OCI-LY1 (cell line): ENCODE data around the gene GLUD1.

Experiments
- H2AFZ ChIP-seq: fragments of 200-600 bp; sonication (generic), shearing (Covaris generic); 2 replicates; pipeline ENCODE4 v1.6.0; 2014; ENCODE audit warnings: antibody characterized with exemption, mild to moderate bottlenecking, low read length
- H3F3A ChIP-seq: fragments of 200-600 bp; sonication (generic), shearing (Covaris generic); 2 replicates; pipeline ENCODE4 v1.6.0; 2014; ENCODE audit warnings: mild to moderate bottlenecking, antibody characterized with exemption, low read length, moderate library complexity; ENCODE audit not compliant: insufficient read depth
- H3K27ac ChIP-seq: fragments of 200-600 bp; sonication (generic); 2 replicates; pipeline ENCODE4 v1.5.1; 2014; ENCODE audit warnings: low read length, mixed run types, mild to moderate bottlenecking, low read depth; ENCODE audit not compliant: poor library complexity, severe bottlenecking
- H3K27me3 ChIP-seq: fragments of 200-600 bp; sonication (generic); 2 replicates; pipeline ENCODE4 v1.6.0; 2014; ENCODE audit warnings: antibody characterized with exemption, mild to moderate bottlenecking, low read length, moderate library complexity; ENCODE audit not compliant: insufficient read depth
- H3K36me3 ChIP-seq: fragments of 200-600 bp; sonication (generic); 2 replicates; pipeline ENCODE4 v1.6.1; 2014; ENCODE audit warnings: mild to moderate bottlenecking, antibody characterized with exemption, low read length, moderate library complexity, mixed read lengths; ENCODE audit not compliant: insufficient read depth
- H3K4me1 ChIP-seq: fragments of 200-600 bp; sonication (generic); 2 replicates; pipeline ENCODE4 v1.5.1; 2014; ENCODE audit warnings: mild to moderate bottlenecking, low read length, moderate library complexity; ENCODE audit not compliant: insufficient read depth, severe bottlenecking
- H3K4me2 ChIP-seq: fragments of 200-600 bp; sonication (generic), shearing (Covaris generic); 2 replicates; pipeline ENCODE4 v1.6.1; 2014; ENCODE audit warnings: low read length
- H3K4me3 ChIP-seq: fragments of 200-600 bp; sonication (generic); 2 replicates; pipeline ENCODE4 v1.5.1; 2014; ENCODE audit warnings: low read length, low read depth, mild to moderate bottlenecking, mixed read lengths; ENCODE audit not compliant: poor library complexity, severe bottlenecking
- H3K79me2 ChIP-seq: fragments of 200-600 bp; shearing (Covaris generic); 2 replicates; pipeline ENCODE4 v1.6.1; 2016; ENCODE audit warnings: mixed run types, low read length, mixed read lengths; ENCODE audit not compliant: insufficient read depth
- H3K9ac ChIP-seq: fragments of 200-600 bp; sonication (generic), shearing (Covaris generic); 2 replicates; pipeline ENCODE4 v1.6.1; 2014; ENCODE audit warnings: mild to moderate bottlenecking, low read length, mixed read lengths
- H3K9me2 ChIP-seq: fragments of 200-600 bp; sonication (generic), shearing (Covaris generic); 2 replicates; pipeline ENCODE4 v1.6.1; 2014; ENCODE audit warnings: low read depth, mild to moderate bottlenecking, low read length, mixed read lengths
- H3K9me3 ChIP-seq: fragments of 200-600 bp; shearing (Covaris generic); 2 replicates; pipeline ENCODE4 v1.6.1; 2014; ENCODE audit warnings: low read length, mixed read lengths
- H4K20me1 ChIP-seq: fragments of 200-600 bp; sonication (generic), shearing (Covaris generic); 2 replicates; pipeline ENCODE4 v1.6.0; 2016; ENCODE audit warnings: mild to moderate bottlenecking, low read length; ENCODE audit not compliant: insufficient read depth
- CTCF ChIP-seq: fragments of 200-600 bp; sonication (generic), shearing (Covaris generic); IDR thresholded peaks from 2 replicates; pipeline ENCODE4 v1.5.1; 2017; ENCODE audit warnings: mild to moderate bottlenecking, antibody characterized with exemption, low read length, moderate library complexity, mixed read lengths
- EZH2 ChIP-seq: fragments of 200-600 bp; sonication (generic), shearing (Covaris generic); IDR thresholded peaks from 2 replicates; pipeline ENCODE4 v1.8.0; 2017; ENCODE audit warnings: borderline replicate concordance, mixed run types, mild to moderate bottlenecking, antibody characterized with exemption, low read length, moderate library complexity, mixed read lengths

The GLUD1 gene

DNA sequence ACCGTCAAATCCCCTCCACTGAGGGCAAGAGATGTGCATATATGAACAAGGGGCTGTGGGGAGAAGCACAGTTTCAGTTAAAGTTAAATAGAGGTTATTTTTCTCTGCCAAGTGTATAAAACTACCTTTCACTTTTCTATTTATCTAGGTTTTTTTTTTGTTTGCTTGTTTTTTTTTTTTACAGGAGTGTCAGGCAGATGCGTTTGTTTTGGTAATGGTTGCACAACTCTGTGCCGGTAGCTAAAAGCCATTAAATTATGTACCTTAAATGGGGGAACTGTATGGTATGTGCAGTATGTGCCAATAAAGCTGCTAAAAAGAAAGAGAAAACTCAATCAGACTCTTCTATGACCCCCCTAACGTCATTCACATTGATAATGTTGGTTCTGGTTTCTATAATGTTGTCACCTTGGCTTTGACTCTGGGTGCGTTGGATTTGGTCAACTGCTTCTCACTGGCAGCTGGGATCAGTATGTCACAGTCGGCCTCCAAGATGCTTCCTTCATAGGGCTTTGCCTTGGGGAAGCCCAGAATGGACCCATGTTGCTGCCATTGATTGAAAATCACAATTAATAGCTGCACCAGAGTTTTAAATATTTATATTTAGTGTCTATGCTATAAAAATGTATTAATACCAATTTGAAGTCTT is 34.2 kb downstream of the GLUD1 start:
- no peak for TF ChIP-seq CTCF
- TF ChIP-seq EZH2 = no peak
- Histone ChIP-seq H3K4me2 (no peak overlapping the region), H4K20me1 (no peaks in the 10 kb centered on the region), H3K9ac (no peak overlapping the region), H3K4me1 (no peaks in the 10 kb centered on the region), H2AFZ (no peak overlapping the region), H3K9me2 (no peaks in the 10 kb centered on the region), H3K4me3 (no peak overlapping the region), H3K27ac (no peak overlapping the region), H3K27me3 (no peaks in the 10 kb centered on the region), H3F3A (no peaks in the 10 kb centered on the region), H3K9me3 (no peaks in the 10 kb centered on the region), H3K36me3 (peaks cover 93% of the 10 kb centered on the region), H3K79me2 (no peaks in the 10 kb centered on the region)

DNA sequence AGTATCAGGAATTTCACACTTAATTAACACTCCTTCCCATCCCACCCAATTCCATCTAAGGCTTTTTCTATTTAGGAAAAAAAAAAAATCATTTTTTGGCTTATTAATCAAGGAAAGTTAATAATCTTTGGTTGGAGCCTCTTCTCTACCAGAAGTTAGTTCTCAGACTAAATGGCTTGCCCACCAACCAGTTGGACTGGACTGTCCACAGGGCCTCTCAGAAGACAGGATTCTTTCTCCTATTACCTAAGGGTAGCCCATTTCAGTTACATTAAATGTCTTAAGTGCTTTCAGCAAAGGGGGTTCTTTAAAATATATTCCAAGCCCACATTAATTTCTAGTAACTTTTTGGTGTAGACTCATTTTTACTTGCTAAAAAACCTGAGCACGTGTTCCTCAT is 35.2 kb downstream of the GLUD1 start:
- Histone ChIP-seq H3K9me2 (no peaks in the 10 kb centered on the region), H3K79me2 (no peaks in the 10 kb centered on the region), H3K27ac (no peak overlapping the region), H2AFZ (no peak overlapping the region), H3K4me3 (no peak overlapping the region), H4K20me1 (no peaks in the 10 kb centered on the region), H3K4me2 (no peak overlapping the region), H3K4me1 (no peaks in the 10 kb centered on the region), H3K9ac (no peak overlapping the region), H3K36me3 (peaks cover 94% of the 10 kb centered on the region), H3K9me3 (no peaks in the 10 kb centered on the region), H3F3A (no peaks in the 10 kb centered on the region), H3K27me3 (no peaks in the 10 kb centered on the region)
- TF ChIP-seq CTCF (no peak), EZH2 (no peak)

- Histone ChIP-seq H3K27ac (no peak overlapping the region), H3K36me3 (peaks cover 94% of the 10 kb centered on the region), H3K9ac (no peak overlapping the region), H3K9me2 (no peaks in the 10 kb centered on the region), H3K27me3 (no peaks in the 10 kb centered on the region), H3K9me3 (no peaks in the 10 kb centered on the region), H3K4me1 (no peaks in the 10 kb centered on the region), H3K4me3 (no peak overlapping the region), H3K4me2 (no peak overlapping the region), H2AFZ (no peak overlapping the region), H4K20me1 (no peaks in the 10 kb centered on the region), H3K79me2 (no peaks in the 10 kb centered on the region), H3F3A (no peaks in the 10 kb centered on the region)
- TF ChIP-seq EZH2 = no peak
- TF ChIP-seq CTCF = no peak
These were observed 36.5 kb downstream of the GLUD1 start for GRCh38 chr10:87058171-87058570.
